ENCODE data around the gene MOCOS. TPM values are rescaled to one million over a fixed set of nuclear protein-coding genes. Genes with fewer than 3 reads are reported as not detected.

MOCOS gene
- total RNA-seq, 1 experiment from 2014 or later, result 12.1 TPM

GRCh38 chr18:36203360-36203895 is 16.1 kb downstream of the MOCOS start:
- intact Hi-C loops (cut with micrococcal nuclease), result no loop called here
- Histone ChIP-seq H3K9me3 (ENCODE audit: control insufficient read depth in 1 of 2, insufficient read depth in 1 of 2, low read depth in 1 of 2, low read length in 2 of 2) (peaks cover 0 to 4% of the 10 kb centered on the region in 2 experiments; a peak in 1 of 4 replicates), H3K4me2 (ENCODE audit: low read length) (no peak overlapping the region), H3K4me3 (replicated peaks in 1 of 2; ENCODE audit: low read depth in 1 of 2, low read length in 2 of 2) (no peak overlapping the region), H3K9me2 (ENCODE audit: insufficient read depth) (no peaks in the 10 kb centered on the region), H3K9ac (ENCODE audit: low read length) (no peak overlapping the region), H3K27me3 (ENCODE audit: insufficient read depth, low read length) (no peaks in the 10 kb centered on the region), H4K20me1 (ENCODE audit: insufficient read depth) (no peaks in the 10 kb centered on the region), H3K27ac (ENCODE audit: low read depth, low read length) (no peak overlapping the region), H3K36me3 (ENCODE audit: control insufficient read depth in 1 of 2, insufficient read depth in 2 of 2, low read length in 2 of 2) (peaks cover 0 to 3% of the 10 kb centered on the region in 2 experiments; a peak in 2 of 4 replicates), H2AFZ (ENCODE audit: low read depth, low read length, poor library complexity, severe bottlenecking) (no peak overlapping the region), H3K79me2 (ENCODE audit: insufficient read depth, low read length) (no peaks in the 10 kb centered on the region), H3K4me1 (ENCODE audit: control insufficient read depth in 1 of 2, insufficient read depth in 2 of 2, low read length in 2 of 2) (no peaks in the 10 kb centered on the region)
- ATAC-seq (no peak), DNase-seq (ENCODE audit: low read depth, low spot score) (no peak)
- ChIA-PET RAD21 (ENCODE audit: low non-redundant PET in 1 of 2, low total read pairs in 2 of 2, uncharacterized antibody in 2 of 2, unreplicated experiment in 2 of 2) (no interaction called here), POLR2A (no interaction called here), CTCF (no interaction called here)
- TF ChIP-seq FOSL1 (IDR thresholded peaks at IDR 0.05; ENCODE audit: low read depth) (no peak), EZH2 (IDR thresholded peaks at IDR 0.05) (no peak), EZH2phosphoT487 (IDR thresholded peaks at IDR 0.05; ENCODE audit: borderline replicate concordance) (no peak), ZBTB33 (IDR thresholded peaks at IDR 0.05; ENCODE audit: extremely low read depth, insufficient replicate concordance, low read length) (no peak), CEBPB (IDR thresholded peaks at IDR 0.05; ENCODE audit: low read depth) (no peak), ZNF274 (IDR thresholded peaks at IDR 0.05; ENCODE audit: low read depth, low read length) (no peak), ELF1 (IDR thresholded peaks at IDR 0.05; ENCODE audit: borderline replicate concordance, low read depth) (no peak), YY1 (IDR thresholded peaks at IDR 0.05; ENCODE audit: extremely low read depth, insufficient replicate concordance, low read depth, low read length) (no peak), TCF7L2 (IDR thresholded peaks at IDR 0.05; ENCODE audit: borderline replicate concordance, extremely low read depth, insufficient read depth, insufficient read length) (no peak), POLR2A (IDR thresholded peaks at IDR 0.05; ENCODE audit: borderline replicate concordance, extremely low read depth, insufficient read depth, insufficient read length) (no peak), RAD21 (IDR thresholded peaks at IDR 0.05; ENCODE audit: low read depth) (no peak), SIN3A (IDR thresholded peaks at IDR 0.05; ENCODE audit: low read depth) (no peak), CBX3 (IDR thresholded peaks at IDR 0.05; ENCODE audit: low read depth) (no peak), JUND (IDR thresholded peaks at IDR 0.05) (no peak), EGR1 (IDR thresholded peaks at IDR 0.05; ENCODE audit: low read depth) (no peak), SRF (IDR thresholded peaks at IDR 0.05; ENCODE audit: low read depth) (no peak), POLR2AphosphoS5 (IDR thresholded peaks at IDR 0.05; ENCODE audit: low read depth, low read length) (no peak)
- TF ChIP-seq, protein P1, sequence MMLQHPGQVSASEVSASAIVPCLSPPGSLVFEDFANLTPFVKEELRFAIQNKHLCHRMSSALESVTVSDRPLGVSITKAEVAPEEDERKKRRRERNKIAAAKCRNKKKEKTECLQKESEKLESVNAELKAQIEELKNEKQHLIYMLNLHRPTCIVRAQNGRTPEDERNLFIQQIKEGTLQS (IDR thresholded peaks at IDR 0.05), result no peak
- TF ChIP-seq, protein P2, sequence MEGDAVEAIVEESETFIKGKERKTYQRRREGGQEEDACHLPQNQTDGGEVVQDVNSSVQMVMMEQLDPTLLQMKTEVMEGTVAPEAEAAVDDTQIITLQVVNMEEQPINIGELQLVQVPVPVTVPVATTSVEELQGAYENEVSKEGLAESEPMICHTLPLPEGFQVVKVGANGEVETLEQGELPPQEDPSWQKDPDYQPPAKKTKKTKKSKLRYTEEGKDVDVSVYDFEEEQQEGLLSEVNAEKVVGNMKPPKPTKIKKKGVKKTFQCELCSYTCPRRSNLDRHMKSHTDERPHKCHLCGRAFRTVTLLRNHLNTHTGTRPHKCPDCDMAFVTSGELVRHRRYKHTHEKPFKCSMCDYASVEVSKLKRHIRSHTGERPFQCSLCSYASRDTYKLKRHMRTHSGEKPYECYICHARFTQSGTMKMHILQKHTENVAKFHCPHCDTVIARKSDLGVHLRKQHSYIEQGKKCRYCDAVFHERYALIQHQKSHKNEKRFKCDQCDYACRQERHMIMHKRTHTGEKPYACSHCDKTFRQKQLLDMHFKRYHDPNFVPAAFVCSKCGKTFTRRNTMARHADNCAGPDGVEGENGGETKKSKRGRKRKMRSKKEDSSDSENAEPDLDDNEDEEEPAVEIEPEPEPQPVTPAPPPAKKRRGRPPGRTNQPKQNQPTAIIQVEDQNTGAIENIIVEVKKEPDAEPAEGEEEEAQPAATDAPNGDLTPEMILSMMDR (IDR thresholded peaks at IDR 0.05 in 2 of 3, conservative IDR thresholded peaks at IDR 0.05 in 1 of 3; ENCODE audit: borderline replicate concordance in 1 of 3, insufficient read depth in 1 of 3, low read depth in 2 of 3, low read length in 2 of 3), result no peak
- TF ChIP-seq, protein P3, sequence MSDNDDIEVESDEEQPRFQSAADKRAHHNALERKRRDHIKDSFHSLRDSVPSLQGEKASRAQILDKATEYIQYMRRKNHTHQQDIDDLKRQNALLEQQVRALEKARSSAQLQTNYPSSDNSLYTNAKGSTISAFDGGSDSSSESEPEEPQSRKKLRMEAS (IDR thresholded peaks at IDR 0.05), result no peak
- BruUV-seq (replicated peaks), result no TSS peak
